ENCODE measurements around the gene TMEM131.
"Not testable (repeated sequence)": the region's sequence is repeated elsewhere in the genome, so short reads cannot be mapped to it uniquely, and the experiment has no call there.

TMEM131 gene

DNA sequence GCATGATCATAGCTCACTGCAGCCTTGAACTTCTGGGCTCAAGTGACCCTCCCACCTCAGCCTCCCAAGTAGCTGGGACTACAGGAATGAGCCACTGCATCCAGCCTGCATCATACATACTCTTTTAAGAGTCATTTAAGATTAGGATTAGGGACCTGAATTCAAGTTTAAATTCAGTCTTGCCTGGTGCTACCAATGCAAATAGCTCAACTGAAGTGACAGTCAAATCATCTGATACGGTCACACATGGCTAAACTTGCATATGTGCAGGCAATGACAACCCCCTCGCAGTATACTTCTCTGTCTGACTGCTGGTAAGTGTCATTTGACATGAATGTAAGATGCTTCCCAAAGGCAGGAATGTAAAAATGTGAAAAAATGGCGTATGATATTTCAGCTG lies 31.8 kb upstream of the TMEM131 start:
- no peak for TF ChIP-seq ZNF274 (IDR thresholded peaks at IDR 0.05; ENCODE audit: low read depth, low read length)
- peak overlapping the region; percentile 51; the same call in 1 of the 2 replicates for H3K4me3 ChIP-seq (ENCODE audit: low read length)

GRCh38 chr2:98026927-98027522 lies 31.3 kb upstream of the TMEM131 start:
- peak overlapping the region; percentile 51; the same call in 1 of the 2 replicates for H3K4me3 ChIP-seq (ENCODE audit: low read length)
- no peak for TF ChIP-seq ZNF274 (IDR thresholded peaks at IDR 0.05; ENCODE audit: low read depth, low read length)

- TF ChIP-seq ZNF274 (IDR thresholded peaks at IDR 0.05; ENCODE audit: low read depth, low read length): no peak
- H3K4me3 ChIP-seq (ENCODE audit: low read length): peak overlapping the region; percentile 48
Observed at GRCh38 chr2:98026292-98026691, 30.5 kb upstream of the TMEM131 start.

DNA sequence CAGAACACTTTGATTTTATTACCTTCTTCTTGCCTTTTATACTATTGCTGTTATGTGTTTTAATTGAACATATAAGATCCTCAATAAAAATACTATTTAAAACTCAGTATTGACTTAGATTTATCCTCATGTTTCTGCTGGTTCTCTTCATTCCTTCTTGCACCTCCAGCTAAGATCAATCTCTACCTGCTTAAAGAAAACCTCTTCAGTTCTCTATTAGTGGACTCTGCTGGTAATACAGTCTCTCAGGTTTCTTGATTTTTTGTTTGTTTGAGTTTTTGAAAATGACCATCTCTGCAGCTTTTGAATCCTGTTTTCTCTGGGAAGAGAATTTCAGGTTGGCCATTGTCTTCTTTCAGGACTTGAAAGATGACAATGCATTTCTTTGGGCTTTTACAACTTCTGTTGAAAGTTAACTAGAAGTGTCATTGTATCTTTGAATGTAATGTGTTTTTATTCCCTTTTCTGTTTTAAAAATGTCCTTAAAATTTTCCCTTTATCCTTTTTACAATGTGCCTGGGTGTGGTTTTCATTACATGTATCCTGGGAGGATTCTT lies 29.8 kb upstream of the TMEM131 start:
- no peak overlapping the region for H3K4me3 ChIP-seq (ENCODE audit: low read length)
- no peak for TF ChIP-seq ZNF274 (IDR thresholded peaks at IDR 0.05; ENCODE audit: low read depth, low read length)

GRCh38 chr2:98022067-98022466 lies 26.3 kb upstream of the TMEM131 start:
- H3K4me3 ChIP-seq (ENCODE audit: low read length): not testable (repeated sequence)

GRCh38 chr2:98020992-98021713 lies 25.4 kb upstream of the TMEM131 start:
- no peak overlapping the region for H3K4me3 ChIP-seq (ENCODE audit: low read length)
- no peak for TF ChIP-seq ZNF274 (IDR thresholded peaks at IDR 0.05; ENCODE audit: low read depth, low read length)

- no peak for TF ChIP-seq ZNF274 (IDR thresholded peaks at IDR 0.05; ENCODE audit: low read depth, low read length)
- no peak overlapping the region for H3K4me3 ChIP-seq (ENCODE audit: low read length)
Observed at GRCh38 chr2:98020516-98020915, 24.8 kb upstream of the TMEM131 start.

DNA sequence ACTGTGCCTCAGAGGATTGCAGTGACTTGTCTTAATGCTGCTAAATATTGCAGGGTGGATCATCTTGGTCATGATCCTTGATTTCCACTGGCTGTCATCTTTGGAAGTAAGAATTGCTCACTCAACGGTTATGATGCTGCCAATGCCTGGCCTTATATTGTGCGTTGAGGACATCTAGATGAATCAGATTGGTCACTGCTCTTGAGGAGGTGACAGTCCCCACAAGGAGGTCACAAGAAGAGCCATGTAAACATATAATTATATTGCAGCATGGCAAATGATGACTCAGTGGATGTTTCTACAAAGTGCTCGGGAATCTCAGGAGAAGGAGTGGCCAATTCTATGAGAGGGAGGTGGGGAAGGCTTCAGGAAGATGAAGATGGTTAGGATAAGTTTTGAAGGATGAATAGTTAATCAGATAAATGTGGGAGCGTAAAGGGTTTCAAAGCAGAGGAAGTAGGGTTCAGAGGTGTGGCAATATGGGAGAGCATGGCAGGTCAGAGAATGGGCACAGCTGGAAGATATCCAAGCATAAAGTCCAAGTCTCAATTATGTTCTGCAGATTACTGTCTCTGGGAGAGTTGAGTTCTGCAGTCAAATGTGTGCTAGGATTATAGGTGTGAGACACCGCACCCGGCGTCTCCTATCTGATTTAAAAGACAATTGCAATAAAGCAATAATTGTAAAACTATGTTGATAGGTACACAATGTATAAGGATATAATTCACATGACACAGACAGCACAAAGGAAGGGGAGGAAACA lies 21.3 kb upstream of the TMEM131 start:
- no peak overlapping the region for H3K4me3 ChIP-seq (ENCODE audit: low read length)
- no peak for TF ChIP-seq ZNF274 (IDR thresholded peaks at IDR 0.05; ENCODE audit: low read depth, low read length)

GRCh38 chr2:98015671-98016070 lies 19.9 kb upstream of the TMEM131 start:
- no peak overlapping the region for H3K4me3 ChIP-seq (ENCODE audit: low read length)
- no peak for TF ChIP-seq ZNF274 (IDR thresholded peaks at IDR 0.05; ENCODE audit: low read depth, low read length)

DNA sequence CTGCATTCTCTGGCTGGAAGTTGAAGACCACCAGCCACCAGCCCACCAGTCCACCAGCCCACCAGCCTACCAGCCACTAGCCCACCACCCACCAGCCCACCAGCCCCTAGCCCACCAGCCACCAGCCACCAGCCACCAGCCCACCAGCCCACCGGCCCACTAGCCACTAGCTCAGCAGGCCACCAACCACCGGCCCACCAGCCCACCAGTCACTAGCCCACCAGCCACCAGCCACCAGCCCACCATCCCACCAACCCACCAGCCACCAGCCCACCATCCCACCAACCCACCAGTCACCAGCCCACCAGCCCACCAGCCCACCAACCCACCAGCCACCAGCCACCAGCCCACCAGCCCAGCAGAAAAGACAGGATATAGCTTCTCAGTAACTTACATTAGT lies 18.6 kb upstream of the TMEM131 start:
- no peak overlapping the region for H3K4me3 ChIP-seq (ENCODE audit: low read length)
- no peak for TF ChIP-seq ZNF274 (IDR thresholded peaks at IDR 0.05; ENCODE audit: low read depth, low read length)

DNA sequence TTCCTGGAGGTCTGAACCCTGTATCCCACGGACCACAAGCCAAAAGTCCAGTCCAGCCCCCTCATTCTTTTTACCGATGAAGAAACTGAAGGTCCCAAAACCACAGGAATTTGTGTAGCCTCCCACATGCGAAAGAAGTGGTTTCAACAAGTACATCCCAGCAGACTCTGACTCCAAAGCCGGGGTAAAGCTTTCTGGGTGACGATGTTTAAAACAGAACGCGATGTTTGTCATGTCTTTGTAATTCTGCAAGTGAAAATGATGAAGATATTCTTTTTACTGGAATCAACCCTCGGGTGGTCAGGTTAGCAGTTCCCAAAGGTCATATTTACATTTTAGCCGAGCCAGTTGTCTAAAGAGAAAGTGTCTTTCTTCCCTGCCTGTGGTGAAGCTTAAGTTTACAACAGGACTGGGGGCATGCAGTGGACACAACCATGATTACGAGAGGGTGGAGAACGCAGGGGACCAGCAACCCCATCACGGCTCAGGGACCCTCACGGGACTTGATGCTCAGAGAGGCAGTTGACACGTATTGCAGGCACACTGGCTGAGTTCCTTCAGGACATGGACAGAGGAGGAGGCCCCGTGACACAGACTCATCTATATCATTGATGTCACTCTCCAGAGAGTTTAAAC lies 17.8 kb upstream of the TMEM131 start:
- H3K4me3 ChIP-seq (ENCODE audit: low read length): peak overlapping the region; percentile 63; the same call in 1 of the 2 replicates
- TF ChIP-seq ZNF274 (IDR thresholded peaks at IDR 0.05; ENCODE audit: low read depth, low read length): no peak

GRCh38 chr2:98012561-98012991 lies 16.8 kb upstream of the TMEM131 start:
- no peak for TF ChIP-seq ZNF274 (IDR thresholded peaks at IDR 0.05; ENCODE audit: low read depth, low read length)
- peak overlapping the region; percentile 38; the same call in 1 of the 2 replicates for H3K4me3 ChIP-seq (ENCODE audit: low read length)

DNA sequence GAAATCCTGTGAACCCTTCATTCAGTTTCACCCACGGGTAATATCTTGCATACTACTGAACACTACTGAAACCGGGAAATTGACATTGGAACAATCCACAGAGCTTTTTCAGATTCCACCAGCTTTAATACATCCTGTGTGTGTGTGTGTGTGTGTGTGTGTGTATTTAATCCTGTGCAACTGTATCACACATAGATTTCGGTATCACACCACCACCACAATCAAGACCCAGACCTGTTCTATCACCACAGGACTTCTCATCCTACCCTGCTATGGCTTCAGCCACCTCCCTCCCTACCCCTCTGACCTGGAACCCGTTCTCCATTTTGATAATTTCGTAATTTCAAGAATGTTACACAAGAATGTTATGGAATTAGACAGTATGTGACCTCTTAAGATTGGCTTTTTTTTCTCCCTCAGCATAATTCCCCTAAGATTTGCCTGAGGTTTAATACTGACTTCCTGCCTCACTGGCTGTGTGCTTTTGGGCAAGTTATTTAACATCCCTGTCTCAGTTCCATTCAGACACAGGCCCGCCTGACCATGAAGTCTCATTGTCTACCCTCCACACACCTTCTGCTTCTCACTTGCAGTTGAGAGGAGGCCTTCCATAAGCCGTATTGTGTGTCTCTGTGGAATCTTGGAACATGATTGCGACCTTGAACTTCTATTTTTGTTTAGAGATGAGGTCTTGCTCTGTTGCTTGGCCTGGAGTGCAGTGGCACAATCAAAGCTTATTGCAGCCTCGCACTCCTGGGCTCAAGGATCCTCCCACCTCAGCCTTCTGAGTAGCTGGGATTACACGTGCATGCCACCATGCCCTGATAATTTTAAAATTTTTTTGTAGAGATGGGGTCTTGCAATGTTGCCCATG lies 14.4 kb upstream of the TMEM131 start:
- no peak for TF ChIP-seq ZNF274 (IDR thresholded peaks at IDR 0.05; ENCODE audit: low read depth, low read length)
- no peak overlapping the region for H3K4me3 ChIP-seq (ENCODE audit: low read length)

Data from GM08714 (cell line).